Right lobe of liver (tissue), 6 donors: ENCODE results near the gene SLC9A2. TPM values are rescaled to one million over a fixed set of nuclear protein-coding genes. Genes with fewer than 3 reads are reported as not detected.

Source experiments
- ATAC-seq, 4 donors: fragments of 200-7000 bp; cut with Tn5 transposase; one replicate each; pipeline ENCODE4 v1.9.1; 2020; ENCODE audit warnings: mild to moderate bottlenecking in 4 of 4, moderate library complexity in 4 of 4
- DNase-seq, 3 donors: peaks; one replicate each; pipeline ENCODE4 v3.0.0-alpha.2; 2020
- H3K27ac ChIP-seq, 3 donors: fragments of 200-600 bp; one replicate each; pipeline ENCODE4 v1.8.0; 2022
- H3K27me3 ChIP-seq, 2 donors: fragments of 200-600 bp; one replicate each; pipeline ENCODE4 v1.8.0; 2022
- H3K36me3 ChIP-seq, 4 donors: fragments of 200-600 bp; sonication (generic) in 1 of 4; one replicate each; pipeline versions ENCODE4 v1.5.1 to v1.8.0; 2017 to 2022; ENCODE audit warnings: control low read depth in 1 of 4
- H3K4me1 ChIP-seq, 4 donors: fragments of 200-600 bp; sonication (generic) in 1 of 4; one replicate each; pipeline versions ENCODE4 v1.5.1 to v1.8.0; 2017 to 2022; ENCODE audit warnings: control low read depth in 1 of 4
- H3K4me3 ChIP-seq, 3 donors: fragments of 200-600 bp; one replicate each; pipeline ENCODE4 v1.8.0; 2022
- H3K9me3 ChIP-seq, 4 donors: fragments of 200-600 bp; sonication (generic) in 1 of 4; one replicate each; pipeline versions ENCODE4 v1.5.1 to v1.8.0; 2017 to 2022; ENCODE audit warnings: control low read depth in 1 of 4
- CTCF ChIP-seq, 4 donors: fragments of 200-600 bp in 3 of 4; fragments of 450-650 bp in 1 of 4; IDR thresholded peaks; one replicate each; pipeline versions ENCODE4 v1.5.1 to v1.8.0; 2016 to 2022; ENCODE audit warnings: antibody characterized with exemption in 4 of 4, mild to moderate bottlenecking in 2 of 4
- POLR2A ChIP-seq: fragments of 450-650 bp; IDR thresholded peaks from one replicate; pipeline ENCODE4 v1.6.1; 2017; ENCODE audit warnings: antibody characterized with exemption, mild to moderate bottlenecking
- WGBS: methylation state at CpG from one replicate; pipeline ENCODE4 v1.1.6; 2018; ENCODE audit warnings: low coverage, low lambda C conversion rate; ENCODE audit not compliant: insufficient coverage; ENCODE audit errors: missing lambda C conversion rate; 5-methylcytosine and 5-hydroxymethylcytosine counted together
- intact Hi-C, 2 donors: fragments of 100-400 bp; cut with DNase I; formaldehyde crosslinking; loops; one replicate each; pipeline versions ENCODE4 v1.11.2 to v1.14.1; 2022
- total RNA-seq, 6 experiments: library from RNA; depleted of rRNA in 2 of 6; stranded (reverse); fragments of >200 nt in 2 of 6; fragmentation: NEBNext Ultra II Directional in 3 of 6; extraction: Animal tissue kit (Norgen Biotek cat#: 25700) in 3 of 6; gene quantifications; one replicate each; pipeline versions ENCODE4 v1.1.0 to v1.2.4, GENCODE V29; 2016 to 2023
- donor health status: DM: no; HTN: yes; CAD: no.
- donor health status: DM: no; HTN: no; CAD: no.
- donor health status: DM: no; HTN: no; CAD: no.
- donor health status: DM: no; HTN: yes; CAD: no.
- donor health status: DM: no; HTN: yes; CAD: no.

The SLC9A2 gene
- total RNA-seq, 6 experiments from 2014 or later, result 0.06 TPM; not detected in 5

GRCh38 chr2:102597788-102598187 is 21.6 kb upstream of the SLC9A2 start:
- ATAC-seq, result no peak
- H3K4me3 ChIP-seq, result no peak overlapping the region
- no peak for TF ChIP-seq POLR2A
- TF ChIP-seq CTCF (IDR thresholded peaks at IDR 0.05), result no peak
- intact Hi-C loops, result no loop called here
- no peak for DNase-seq
- no peaks in the 10 kb centered on the region for H3K36me3 ChIP-seq
- H3K27ac ChIP-seq, result no peak overlapping the region
- no peaks in the 10 kb centered on the region for H3K9me3 ChIP-seq
- no peaks in the 10 kb centered on the region for H3K4me1 ChIP-seq
- H3K27me3 ChIP-seq, result no peaks in the 10 kb centered on the region
- 53% methylated on average over 9 of the region's 9 CpGs for WGBS

GRCh38 chr2:102599486-102599885 is 19.9 kb upstream of the SLC9A2 start:
- WGBS, result 57% methylated on average over 6 of the region's 6 CpGs

GRCh38 chr2:102601730-102602129 is 17.6 kb upstream of the SLC9A2 start:
- Histone ChIP-seq H3K27ac (no peak overlapping the region), H3K9me3 (no peaks in the 10 kb centered on the region), H3K36me3 (no peaks in the 10 kb centered on the region), H3K4me1 (no peaks in the 10 kb centered on the region), H3K27me3 (no peaks in the 10 kb centered on the region), H3K4me3 (no peak overlapping the region)
- intact Hi-C loops, result loop anchor here in 1 of 2 donors (10.0 kb wide), 1 partner anchor 117 kb away; no protein-coding TSS in a partner anchor
- WGBS, result 66% methylated on average over 2 of the region's 2 CpGs
- ATAC-seq (no peak), DNase-seq (no peak)
- TF ChIP-seq POLR2A (no peak), CTCF (IDR thresholded peaks at IDR 0.05) (no peak)

More at GRCh38 chr2:102599486-102599885, 19.9 kb upstream of the SLC9A2 start:
- Histone ChIP-seq H3K27ac (no peak overlapping the region), H3K36me3 (no peaks in the 10 kb centered on the region), H3K27me3 (no peaks in the 10 kb centered on the region), H3K4me3 (no peak overlapping the region), H3K4me1 (no peaks in the 10 kb centered on the region), H3K9me3 (no peaks in the 10 kb centered on the region)
- ATAC-seq (no peak), DNase-seq (no peak)
- intact Hi-C loops, result no loop called here
- TF ChIP-seq CTCF (IDR thresholded peaks at IDR 0.05) (no peak), POLR2A (no peak)

- 67% methylated on average over 4 of the region's 4 CpGs for WGBS
- intact Hi-C loops, result loop anchor here in 1 of 2 donors (10.0 kb wide), 1 partner anchor 119 kb away; no protein-coding TSS in a partner anchor
- H3K36me3 ChIP-seq, result no peaks in the 10 kb centered on the region
- no peak for TF ChIP-seq POLR2A
- no peak for TF ChIP-seq CTCF (IDR thresholded peaks at IDR 0.05)
- DNase-seq (no peak), ATAC-seq (no peak)
- H3K27me3 ChIP-seq, result no peaks in the 10 kb centered on the region
- H3K9me3 ChIP-seq, result no peaks in the 10 kb centered on the region
- H3K27ac ChIP-seq, result no peak overlapping the region
- no peak overlapping the region for H3K4me3 ChIP-seq
- H3K4me1 ChIP-seq, result no peaks in the 10 kb centered on the region
Measured at GRCh38 chr2:102603904-102604303, 15.4 kb upstream of the SLC9A2 start.

GRCh38 chr2:102604769-102605168 is 14.6 kb upstream of the SLC9A2 start:
- WGBS, result 48% methylated on average over 3 of the region's 3 CpGs
- no peaks in the 10 kb centered on the region for H3K27me3 ChIP-seq
- DNase-seq, result no peak
- H3K9me3 ChIP-seq, result no peaks in the 10 kb centered on the region
- H3K4me1 ChIP-seq, result no peaks in the 10 kb centered on the region
- ATAC-seq, result no peak
- no peak overlapping the region for H3K27ac ChIP-seq
- intact Hi-C loops, result loop anchor here in 1 of 2 donors (10.0 kb wide), 1 partner anchor 120 kb away; no protein-coding TSS in a partner anchor
- TF ChIP-seq POLR2A (no peak), CTCF (IDR thresholded peaks at IDR 0.05) (no peak)
- H3K4me3 ChIP-seq, result no peak overlapping the region
- H3K36me3 ChIP-seq, result no peaks in the 10 kb centered on the region
